Gastroesophageal sphincter (tissue), 4 donors: ENCODE results near the gene SERPINB6. TPM values are rescaled to one million over a fixed set of nuclear protein-coding genes. Genes with fewer than 3 reads are reported as not detected.
A peak's percentile ranks its signal among the peaks of the same experiment; 100 is the strongest.

Experiments used
- ATAC-seq: fragments of 150-250 bp; one replicate; pipeline ENCODE4 v1.9.1; 2016; ENCODE audit warnings: mild to moderate bottlenecking, moderate library complexity
- H3K27ac ChIP-seq, 4 donors: fragments of 200-600 bp; sonication (generic) in 3 of 4; 1 replicate in 3 of 4; 2 replicates in 1 of 4; pipeline ENCODE4 v1.5.1; 2016 to 2019
- H3K27me3 ChIP-seq: fragments of 200-600 bp; sonication (generic); one replicate; pipeline ENCODE4 v1.5.1; 2019
- H3K36me3 ChIP-seq, 2 donors: fragments of 200-600 bp; sonication (generic); one replicate each; pipeline ENCODE4 v1.5.1; 2019; ENCODE audit warnings: control low read depth in 1 of 2
- H3K4me1 ChIP-seq, 3 donors: fragments of 200-600 bp; sonication (generic); 1 replicate in 2 of 3; 2 replicates in 1 of 3; pipeline ENCODE4 v1.5.1; 2016 to 2019; ENCODE audit warnings: control low read depth in 2 of 3
- H3K4me3 ChIP-seq, 2 donors: fragments of 200-600 bp; sonication (generic); one replicate each; pipeline ENCODE4 v1.5.1; 2019; ENCODE audit warnings: mild to moderate bottlenecking in 1 of 2, moderate library complexity in 1 of 2
- H3K9me3 ChIP-seq, 3 donors: fragments of 200-600 bp; sonication (generic); one replicate each; pipeline ENCODE4 v1.5.1; 2017 to 2019; ENCODE audit warnings: control low read depth in 2 of 3
- EP300 ChIP-seq: sonication (generic); formaldehyde crosslinking; IDR thresholded peaks from one replicate; pipeline ENCODE4 v1.6.1; 2017; ENCODE audit warnings: antibody characterized with exemption, mild to moderate bottlenecking
- POLR2A ChIP-seq, 2 donors: fragments of 450-650 bp; IDR thresholded peaks; one replicate each; pipeline ENCODE4 v1.6.1; 2017; ENCODE audit warnings: antibody characterized with exemption in 2 of 2, mild to moderate bottlenecking in 2 of 2, moderate library complexity in 1 of 2
- POLR2AphosphoS5 ChIP-seq: sonication (generic); formaldehyde crosslinking; IDR thresholded peaks from one replicate; pipeline ENCODE4 v1.6.1; 2017; ENCODE audit warnings: antibody characterized with exemption
- WGBS, 2 donors: methylation state at CpG; one replicate each; pipeline ENCODE4 v1.1.5; 2018; ENCODE audit warnings: low coverage in 1 of 2; 5-methylcytosine and 5-hydroxymethylcytosine counted together
- total RNA-seq, 4 donors: library from RNA; depleted of rRNA; stranded (reverse); fragments of >200 nt; gene quantifications; one replicate each; pipeline ENCODE4 v1.1.0, GENCODE V29; 2016
- TF ChIP-seq, protein P1 (sequence below), 4 experiments: fragments of 200-600 bp in 2 of 4; fragments of 450-650 bp in 2 of 4; sonication (generic) in 1 of 4; IDR thresholded peaks; one replicate each; pipeline ENCODE4 v1.5.1; 2017 to 2019; ENCODE audit warnings: antibody characterized with exemption in 4 of 4, mild to moderate bottlenecking in 2 of 4, moderate library complexity in 2 of 4

SERPINB6 gene
- total RNA-seq, 4 donors from 2014 or later, result 130 to 154 (median 143) TPM

DNA sequence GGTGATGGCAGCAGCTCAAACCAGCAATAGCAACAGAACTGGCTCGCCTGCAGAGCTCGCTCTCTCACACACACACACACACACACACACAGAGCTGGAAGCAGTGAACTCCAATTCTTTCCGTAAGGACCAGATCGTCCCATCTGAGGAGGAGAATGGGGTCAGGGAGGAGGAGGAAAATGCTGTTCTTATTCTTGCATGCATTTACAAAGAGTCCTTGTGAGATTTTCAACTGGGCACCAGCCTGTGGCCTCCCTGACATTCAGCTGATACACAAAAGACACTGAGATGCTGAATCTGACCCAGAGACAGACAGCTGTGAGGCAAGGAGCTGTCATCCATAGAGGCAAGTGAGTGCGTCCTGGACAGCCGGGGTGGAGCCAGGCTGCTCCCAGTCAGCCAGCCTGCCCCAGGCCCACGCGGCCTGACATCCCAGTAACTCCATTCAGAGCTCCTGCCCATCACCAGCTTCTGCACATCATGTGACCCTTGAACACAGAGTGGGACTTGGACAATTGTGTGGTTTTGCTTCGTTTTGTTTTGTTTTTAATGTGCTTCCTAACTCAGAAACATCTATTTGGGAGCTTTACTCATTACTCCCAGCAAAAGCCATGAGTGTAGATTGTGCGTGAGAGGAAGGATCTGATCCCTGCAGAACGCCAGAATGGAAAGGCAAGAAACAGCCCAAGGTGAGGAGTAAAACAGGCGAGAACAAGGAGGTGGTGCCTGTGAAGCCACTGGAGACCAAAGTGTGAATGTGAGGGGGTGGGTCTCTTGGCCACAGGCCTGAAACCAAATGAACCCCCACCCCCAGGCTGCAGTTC is 70.3 kb downstream of the SERPINB6 start:
- ATAC-seq, result no peak
- TF ChIP-seq, protein P1, sequence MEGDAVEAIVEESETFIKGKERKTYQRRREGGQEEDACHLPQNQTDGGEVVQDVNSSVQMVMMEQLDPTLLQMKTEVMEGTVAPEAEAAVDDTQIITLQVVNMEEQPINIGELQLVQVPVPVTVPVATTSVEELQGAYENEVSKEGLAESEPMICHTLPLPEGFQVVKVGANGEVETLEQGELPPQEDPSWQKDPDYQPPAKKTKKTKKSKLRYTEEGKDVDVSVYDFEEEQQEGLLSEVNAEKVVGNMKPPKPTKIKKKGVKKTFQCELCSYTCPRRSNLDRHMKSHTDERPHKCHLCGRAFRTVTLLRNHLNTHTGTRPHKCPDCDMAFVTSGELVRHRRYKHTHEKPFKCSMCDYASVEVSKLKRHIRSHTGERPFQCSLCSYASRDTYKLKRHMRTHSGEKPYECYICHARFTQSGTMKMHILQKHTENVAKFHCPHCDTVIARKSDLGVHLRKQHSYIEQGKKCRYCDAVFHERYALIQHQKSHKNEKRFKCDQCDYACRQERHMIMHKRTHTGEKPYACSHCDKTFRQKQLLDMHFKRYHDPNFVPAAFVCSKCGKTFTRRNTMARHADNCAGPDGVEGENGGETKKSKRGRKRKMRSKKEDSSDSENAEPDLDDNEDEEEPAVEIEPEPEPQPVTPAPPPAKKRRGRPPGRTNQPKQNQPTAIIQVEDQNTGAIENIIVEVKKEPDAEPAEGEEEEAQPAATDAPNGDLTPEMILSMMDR (IDR thresholded peaks at IDR 0.05), result no peak
- no peak for TF ChIP-seq EP300
- no peak for TF ChIP-seq POLR2AphosphoS5
- TF ChIP-seq POLR2A (IDR thresholded peaks at IDR 0.05), result no peak
- Histone ChIP-seq H3K9me3 (no peaks in the 10 kb centered on the region), H3K27me3 (no peaks in the 10 kb centered on the region), H3K36me3 (peaks cover 0 to 19% of the 10 kb centered on the region in 2 donors), H3K4me1 (peaks cover 0 to 46% (median 5%) of the 10 kb centered on the region in 3 donors), H3K4me3 (peak overlapping the region in 1 of 2 donors; percentile 83), H3K27ac (peak overlapping the region in 3 of 4 donors; percentile 17 to 90 (median 53))
- 40 to 53% methylated on average over 5 to 7 of the region's 12 CpGs for WGBS, 2 donors

DNA sequence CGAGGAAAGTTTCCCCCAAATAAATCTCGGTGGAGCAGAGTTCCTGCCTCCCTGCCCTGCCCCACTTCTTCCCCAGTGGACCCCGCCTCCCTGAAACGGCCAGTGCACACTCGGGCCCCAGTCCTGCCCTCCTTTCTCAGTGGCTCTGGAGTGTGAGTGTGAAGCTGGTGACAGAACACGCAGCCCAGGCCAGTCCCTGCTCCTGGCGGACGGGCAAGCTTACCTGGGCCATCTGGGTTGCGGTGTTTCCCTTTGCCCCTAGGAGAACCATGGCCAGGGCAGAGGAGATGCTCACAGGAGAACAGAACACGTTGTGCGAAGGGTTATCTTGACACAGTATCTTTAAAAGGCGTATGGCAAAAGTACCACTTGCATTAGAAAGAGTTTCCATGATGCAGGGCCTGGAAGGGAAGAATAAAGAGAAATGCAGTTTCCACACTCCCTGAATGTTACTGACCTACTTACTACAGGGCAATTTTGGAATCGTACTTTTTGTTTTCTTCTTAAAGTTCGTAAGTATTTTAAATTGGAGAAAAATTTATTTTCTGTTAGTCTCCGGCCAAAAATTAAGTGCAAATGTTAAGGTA is 71.1 kb downstream of the SERPINB6 start:
- ATAC-seq, result no peak
- H3K27ac ChIP-seq, result peak overlapping the region in 2 of 4 donors; percentile 53 to 90
- TF ChIP-seq EP300 (peak; percentile 62), POLR2A (IDR thresholded peaks at IDR 0.05) (no peak), POLR2AphosphoS5 (peak; percentile 12)
- 36 to 61% methylated on average over 6 to 7 of the region's 15 CpGs for whole genome bisulfite sequencing, 2 donors
- no peaks in the 10 kb centered on the region for H3K27me3 ChIP-seq
- H3K36me3 ChIP-seq, result peaks cover 0 to 27% of the 10 kb centered on the region in 2 donors
- no peaks in the 10 kb centered on the region for H3K9me3 ChIP-seq
- peak overlapping the region in 1 of 2 donors; percentile 83 for H3K4me3 ChIP-seq
- H3K4me1 ChIP-seq, result peaks cover 0 to 46% (median 5%) of the 10 kb centered on the region in 3 donors

- 76 to 92% methylated on average over 3 to 4 of the region's 6 CpGs for WGBS, 2 donors
- Histone ChIP-seq H3K4me3 (no peak overlapping the region), H3K27me3 (no peaks in the 10 kb centered on the region), H3K9me3 (no peaks in the 10 kb centered on the region), H3K27ac (no peak overlapping the region), H3K36me3 (peaks cover 0 to 34% of the 10 kb centered on the region in 2 donors), H3K4me1 (peaks cover 0 to 46% (median 5%) of the 10 kb centered on the region in 3 donors)
- TF ChIP-seq, protein P1 (IDR thresholded peaks at IDR 0.05), result no peak
- TF ChIP-seq POLR2A (IDR thresholded peaks at IDR 0.05), result no peak
- TF ChIP-seq POLR2AphosphoS5, result no peak
- no peak for TF ChIP-seq EP300
- no peak for ATAC-seq
Measured at GRCh38 chr6:2899596-2899995, 71.8 kb downstream of the SERPINB6 start.

Other genes starting within 250 kb of the SERPINB6 start
- gene MYLK4, start 220.6 kb downstream of the SERPINB6 start, total RNA-seq, result 1 to 10 TPM in 1 of 4 donors, under 1 TPM in 3; 0.31 to 1.2 (median 0.56) TPM
- 10 to 100 TPM; 48.1 to 66.1 (median 57.1) TPM for gene WRNIP1, start 206.2 kb downstream of the SERPINB6 start, total RNA-seq
- gene SERPINB1, start 129.7 kb downstream of the SERPINB6 start, total RNA-seq, result 10 to 100 TPM; 24.8 to 79.0 (median 45.4) TPM
- 10 to 100 TPM in 1 of 4 donors, 1 to 10 TPM in 3; 5.9 to 16.6 (median 8.0) TPM for gene SERPINB9, start 68.3 kb downstream of the SERPINB6 start, total RNA-seq
- 10 to 100 TPM; 15.8 to 32.8 (median 27.2) TPM for gene NQO2, start 28.3 kb upstream of the SERPINB6 start, total RNA-seq
- 10 to 100 TPM; 20.1 to 28.9 (median 25.7) TPM for gene RIPK1, start 96.9 kb upstream of the SERPINB6 start, total RNA-seq
- gene BPHL, start 147.1 kb upstream of the SERPINB6 start, total RNA-seq, result 10 to 100 TPM in 1 of 4 donors, 1 to 10 TPM in 3; 4.8 to 16.6 (median 6.5) TPM
- gene TUBB2A, start 186.0 kb upstream of the SERPINB6 start, total RNA-seq, result 100 to 1,000 TPM in 2 of 4 donors, 10 to 100 TPM in 2; 74.6 to 219 (median 119) TPM